Stimulated activated CD4-positive, alpha-beta T cell treated with anti-CD3 and anti-CD28 coated beads, Interleukin-2, amount 100 ng/mL, for 24 hours (primary cell): Measurements from ENCODE around the gene KAZN.

Experiments used
- DNase-seq, 2 donors: peaks; one replicate each; pipeline ENCODE4 v3.0.0-alpha.2; 2020

KAZN gene

GRCh38 chr1:14615549-14616218 lies 17.2 kb downstream of the KAZN start:
- DNase-seq: no peak

GRCh38 chr1:14616632-14617396 lies 18.3 kb downstream of the KAZN start:
- DNase-seq: no peak

- DNase-seq: no peak
Measured at GRCh38 chr1:14617791-14618190, 19.3 kb downstream of the KAZN start.

DNA sequence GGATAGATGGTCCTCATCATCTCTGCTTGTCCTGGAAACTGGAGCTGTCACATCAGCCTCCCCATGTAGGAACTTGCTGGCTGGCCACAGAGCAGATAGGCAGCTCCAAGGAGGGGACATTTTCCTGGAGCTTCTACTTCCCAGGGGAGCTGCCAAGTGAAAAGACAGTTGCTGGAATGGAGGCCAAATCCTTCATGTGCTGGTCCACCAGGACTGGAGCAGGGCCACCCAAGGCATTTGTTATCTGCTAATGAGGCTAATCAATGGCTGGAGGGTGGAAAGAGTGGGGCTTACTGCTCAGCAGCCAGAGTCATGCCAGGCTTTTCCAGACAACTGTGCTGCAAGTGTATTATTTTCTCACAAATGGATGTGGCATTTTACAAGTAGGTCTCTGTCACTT lies 22.5 kb downstream of the KAZN start:
- DNase-seq: no peak

GRCh38 chr1:14623090-14623489 lies 24.6 kb downstream of the KAZN start:
- DNase-seq: no peak

GRCh38 chr1:14624941-14625340 lies 26.5 kb downstream of the KAZN start:
- DNase-seq: no peak

- no peak for DNase-seq
Measured at GRCh38 chr1:14625572-14625971, 27.1 kb downstream of the KAZN start.

GRCh38 chr1:14625996-14626395 lies 27.5 kb downstream of the KAZN start:
- no peak for DNase-seq

DNA sequence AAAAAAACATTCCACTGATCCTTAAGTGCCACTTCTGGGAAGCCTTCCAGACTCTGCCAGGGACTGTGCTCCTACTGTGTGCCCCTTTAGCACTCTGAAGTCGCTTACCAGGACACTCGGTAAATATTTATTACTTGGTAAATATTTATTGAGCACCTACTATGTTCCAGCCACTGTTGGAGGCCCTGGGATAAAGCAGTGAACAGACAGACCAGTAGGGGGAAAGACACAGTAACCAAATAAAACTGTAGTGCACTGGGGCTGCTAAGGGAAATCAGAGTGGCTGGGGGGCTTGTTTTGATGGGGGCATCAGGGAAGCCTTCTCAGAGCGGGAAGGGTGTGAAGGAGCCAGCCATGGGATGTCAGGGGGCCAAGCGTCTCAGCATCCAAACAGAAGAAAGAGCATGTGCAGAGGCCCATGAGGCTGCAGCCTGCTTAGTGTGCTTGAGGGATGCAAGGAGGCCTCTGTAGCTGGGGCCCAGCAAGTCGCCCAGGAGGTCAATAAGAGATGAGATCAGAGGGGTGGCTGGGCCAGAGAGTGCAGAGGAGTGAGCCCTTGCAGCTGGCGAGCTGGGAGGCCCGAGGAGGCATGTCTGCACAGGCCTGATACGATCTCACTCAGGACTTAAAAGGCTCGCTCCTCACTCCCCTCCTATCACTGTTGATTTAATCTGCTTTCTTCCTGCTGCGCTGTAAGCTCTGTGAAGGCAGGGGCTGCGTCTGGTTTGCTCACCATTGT lies 28.6 kb downstream of the KAZN start:
- DNase-seq: no peak

DNA sequence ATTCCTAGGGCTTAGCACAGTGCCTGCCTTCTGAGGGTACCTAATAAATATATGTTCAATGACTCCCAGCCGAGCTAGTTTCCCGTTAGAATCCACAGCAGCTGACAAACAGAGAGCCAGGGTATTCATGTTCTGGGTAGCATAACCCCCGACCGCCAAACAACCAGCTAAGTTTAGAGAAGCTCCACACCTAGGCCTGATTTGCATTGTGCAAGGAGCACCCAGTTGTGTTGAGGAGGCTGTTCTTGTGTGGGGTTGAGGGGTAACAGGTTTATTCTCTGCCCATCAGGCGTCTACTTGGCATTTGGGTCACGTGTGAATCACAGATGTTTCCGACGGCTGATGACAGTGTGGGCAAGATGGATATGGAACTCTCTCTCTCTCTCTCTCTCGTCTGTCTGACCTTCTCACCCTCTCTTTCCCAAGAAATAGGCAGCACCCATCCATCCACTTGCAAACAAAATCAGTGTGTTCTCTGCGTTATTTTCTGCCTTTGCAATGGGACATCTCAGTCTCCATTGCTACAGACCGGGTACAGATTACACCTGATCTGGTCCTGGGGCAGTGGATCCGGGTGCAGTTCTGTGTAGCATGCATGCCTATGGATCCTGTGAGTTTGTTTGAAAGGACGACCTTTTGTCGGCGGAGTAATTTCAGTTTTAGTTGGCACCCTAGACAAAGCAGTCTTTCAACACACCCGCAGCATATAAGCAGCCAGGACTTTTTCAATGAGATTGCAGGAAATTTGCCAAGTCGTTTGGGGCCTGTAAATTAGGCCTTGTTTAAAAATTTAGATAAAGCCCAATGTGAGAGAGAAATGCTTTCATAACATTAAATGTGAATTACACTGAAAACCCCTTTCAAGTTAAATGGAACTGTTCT lies 29.4 kb downstream of the KAZN start:
- no peak for DNase-seq

GRCh38 chr1:14629363-14630014 lies 31.0 kb downstream of the KAZN start:
- no peak for DNase-seq

- no peak for DNase-seq
Measured at GRCh38 chr1:14630986-14631385, 32.5 kb downstream of the KAZN start.

GRCh38 chr1:14631421-14631820 lies 32.9 kb downstream of the KAZN start:
- no peak for DNase-seq

DNA sequence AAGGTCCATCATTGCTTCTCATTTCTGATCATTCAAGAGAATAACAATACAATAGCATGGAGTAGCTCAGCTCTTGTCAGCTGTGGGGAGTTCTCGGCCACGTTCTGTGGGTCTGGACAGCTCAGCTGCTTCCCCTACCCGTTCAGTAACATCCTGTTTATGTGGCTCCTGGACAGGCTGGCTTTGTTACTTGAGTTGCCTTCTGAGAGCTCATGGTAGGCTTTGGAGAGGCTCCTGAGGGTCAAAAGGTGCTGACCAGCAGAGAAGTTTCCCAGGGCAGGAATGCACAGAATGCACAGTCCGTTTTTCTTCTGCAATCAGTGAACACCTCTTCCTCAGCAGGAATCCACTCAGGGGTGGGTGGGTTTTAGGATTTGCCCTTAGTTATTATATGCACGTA lies 36.0 kb downstream of the KAZN start:
- DNase-seq: no peak

DNA sequence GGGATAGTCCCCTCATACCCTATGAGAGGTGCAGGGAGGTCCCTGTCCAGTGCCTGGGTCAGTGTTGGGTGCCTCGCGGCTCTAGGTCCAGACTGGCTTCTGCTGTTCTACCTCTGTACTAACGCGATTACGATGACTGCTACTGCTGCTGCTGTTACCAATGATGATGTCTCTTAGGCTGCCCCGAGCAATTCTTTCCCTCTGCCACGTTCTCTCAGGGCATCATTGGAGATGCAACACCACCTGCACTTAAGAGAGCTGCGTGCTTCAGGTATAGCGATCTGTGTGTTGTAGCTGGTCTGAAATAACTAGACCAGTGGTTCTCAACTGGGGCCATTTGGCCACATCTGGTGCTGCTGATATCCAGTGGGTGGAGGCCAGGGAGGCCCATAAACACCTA lies 36.9 kb downstream of the KAZN start:
- no peak for DNase-seq

- DNase-seq: no peak
Measured at GRCh38 chr1:14636897-14637632, 38.6 kb downstream of the KAZN start.

GRCh38 chr1:14639291-14640050 lies 41.0 kb downstream of the KAZN start:
- DNase-seq: no peak

DNA sequence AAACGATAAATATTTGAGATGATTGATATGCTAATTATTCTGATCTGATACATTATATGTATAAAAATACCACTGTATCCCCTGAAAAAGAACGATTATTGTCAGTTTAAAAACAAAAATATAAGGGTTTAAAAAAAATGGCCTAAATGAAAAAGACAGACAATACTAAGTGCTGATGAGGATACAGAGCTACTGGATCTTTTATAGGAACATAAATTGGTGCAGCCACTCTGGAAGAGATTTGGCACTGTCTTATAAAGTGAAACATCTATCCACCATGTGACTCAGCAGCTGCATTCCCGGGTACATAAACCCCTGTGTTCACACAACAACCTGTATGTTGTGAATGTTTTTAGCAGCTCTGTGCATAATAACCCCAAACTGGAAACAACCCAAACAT lies 44.2 kb downstream of the KAZN start:
- DNase-seq: no peak

DNA sequence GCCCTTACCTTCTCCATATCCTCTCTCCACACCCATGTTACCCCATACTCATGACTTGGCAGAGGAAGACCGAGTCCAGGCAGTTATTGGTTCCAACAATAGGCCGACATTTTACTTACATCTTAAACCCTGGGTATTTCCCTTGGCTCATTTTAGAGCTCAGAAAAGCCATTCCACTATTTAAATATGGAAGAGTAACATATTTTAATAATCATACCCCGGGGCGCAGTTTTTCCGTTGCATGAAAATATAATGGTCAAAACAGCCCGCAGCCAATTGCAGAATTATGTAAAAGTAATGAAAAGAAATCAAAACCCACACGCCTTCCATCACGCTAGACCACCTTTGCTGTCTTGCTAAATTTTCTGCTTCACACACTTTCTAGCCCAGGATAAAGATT lies 48.5 kb downstream of the KAZN start:
- no peak for DNase-seq

- no peak for DNase-seq
Measured at GRCh38 chr1:14647777-14648176, 49.3 kb downstream of the KAZN start.

DNA sequence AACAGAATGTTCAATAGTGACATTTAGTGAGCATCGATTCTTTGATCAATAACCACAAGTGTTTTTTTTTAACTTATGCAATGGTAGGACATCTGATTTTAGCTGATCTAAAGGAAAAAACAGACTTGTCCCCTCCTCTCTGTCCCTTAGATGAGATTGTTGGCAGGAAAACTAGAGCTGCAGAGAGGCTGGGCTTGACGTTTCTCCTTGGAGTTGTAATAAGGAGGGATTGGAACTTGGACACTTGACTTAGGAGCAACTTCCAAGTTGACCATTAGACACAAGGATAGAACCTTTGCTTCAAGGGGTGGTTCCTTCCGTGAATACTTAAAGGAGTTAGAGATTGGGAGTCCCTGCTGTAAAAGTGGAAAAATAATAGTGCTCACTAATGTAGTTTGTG lies 49.9 kb downstream of the KAZN start:
- DNase-seq: no peak
